Neural progenitor cell (in vitro differentiated cells): ENCODE results near the gene SNN. TPM values are rescaled to one million over a fixed set of nuclear protein-coding genes. Genes with fewer than 3 reads are reported as not detected.
A peak's percentile ranks its signal among the peaks of the same experiment; 100 is the strongest.

Source experiments
- DNase-seq: peaks from one replicate; pipeline ENCODE4 v3.0.0-alpha.2; 2016; ENCODE audit warnings: low spot score
- H2AFZ ChIP-seq: fragments of 200-600 bp; sonication (generic); replicated peaks from 2 replicates; pipeline ENCODE4 v1.6.1; 2016; ENCODE audit warnings: antibody characterized with exemption
- H3F3A ChIP-seq: fragments of 200-600 bp; sonication (generic); 2 replicates; pipeline ENCODE4 v1.6.1; 2016; ENCODE audit warnings: antibody characterized with exemption, low read depth
- H3K27ac ChIP-seq: fragments of 200-600 bp; sonication (generic); 2 replicates; pipeline ENCODE4 v1.5.1; 2016; ENCODE audit warnings: mild to moderate bottlenecking
- H3K27me3 ChIP-seq: fragments of 200-600 bp; sonication (generic); 2 replicates; pipeline ENCODE4 v1.6.1; 2016; ENCODE audit warnings: mild to moderate bottlenecking, moderate library complexity
- H3K36me3 ChIP-seq: fragments of 200-600 bp; sonication (generic); 2 replicates; pipeline ENCODE4 v1.5.1; 2016
- H3K4me1 ChIP-seq: fragments of 200-600 bp; sonication (generic); 2 replicates; pipeline ENCODE4 v1.6.1; 2016; ENCODE audit warnings: mixed run types
- H3K4me2 ChIP-seq: fragments of 200-600 bp; sonication (generic); 2 replicates; pipeline ENCODE4 v1.6.1; 2016
- H3K4me3 ChIP-seq: fragments of 200-600 bp; sonication (generic); 2 replicates; pipeline ENCODE4 v1.5.1; 2016
- H3K79me2 ChIP-seq: fragments of 200-600 bp; sonication (generic); 2 replicates; pipeline ENCODE4 v1.6.1; 2016; ENCODE audit warnings: low read depth
- H3K9ac ChIP-seq: fragments of 200-600 bp; sonication (generic); 2 replicates; pipeline ENCODE4 v1.6.1; 2016
- H3K9me3 ChIP-seq: fragments of 200-600 bp; sonication (generic); 2 replicates; pipeline ENCODE4 v1.5.1; 2016; ENCODE audit warnings: low read depth
- H4K20me1 ChIP-seq: fragments of 200-600 bp; sonication (generic); 2 replicates; pipeline ENCODE4 v1.6.1; 2016; ENCODE audit warnings: low read depth
- H3K27ac Mint-ChIP-seq: 3 replicates; pipeline ENCODE4 v1.8.0; 2021; ENCODE audit warnings: mixed read lengths
- H3K27me3 Mint-ChIP-seq: 2 replicates; pipeline ENCODE4 v1.8.0; 2022; ENCODE audit warnings: low read depth, mild to moderate bottlenecking, inconsistent platforms, moderate library complexity, mixed read lengths; ENCODE audit not compliant: insufficient read depth
- H3K36me3 Mint-ChIP-seq: 3 replicates; pipeline ENCODE4 v1.8.0; 2021; ENCODE audit warnings: mixed read lengths
- H3K4me1 Mint-ChIP-seq: 3 replicates; pipeline ENCODE4 v1.8.0; 2021; ENCODE audit warnings: mixed read lengths
- H3K4me3 Mint-ChIP-seq: 3 replicates; pipeline ENCODE4 v1.8.0; 2021; ENCODE audit warnings: mild to moderate bottlenecking, moderate library complexity, mixed read lengths
- H3K9me3 Mint-ChIP-seq: 3 replicates; pipeline ENCODE4 v1.8.0; 2020; ENCODE audit warnings: mixed read lengths
- CTCF ChIP-seq: fragments of 200-600 bp; sonication (generic); IDR thresholded peaks from 2 replicates; pipeline ENCODE4 v1.5.1; 2017; ENCODE audit warnings: antibody characterized with exemption, mild to moderate bottlenecking
- EZH2 ChIP-seq: fragments of 200-600 bp; sonication (generic); IDR thresholded peaks from 2 replicates; pipeline ENCODE4 v1.6.1; 2017; ENCODE audit warnings: antibody characterized with exemption, mild to moderate bottlenecking, moderate library complexity
- EZH2phosphoT487 ChIP-seq: fragments of 200-600 bp; sonication (generic); IDR thresholded peaks from 2 replicates; pipeline ENCODE4 v1.6.1; 2017; ENCODE audit warnings: antibody characterized with exemption
- total RNA-seq: library from RNA; depleted of rRNA; stranded (reverse); fragments of >200 nt; gene quantifications from 2 replicates; pipeline ENCODE4 v1.2.3, GENCODE V29; 2015; ENCODE audit warnings: low replicate concordance

Gene SNN
- total RNA-seq, 1 donor from 2014 or later = 48.7 TPM

GRCh38 chr16:11655655-11656054, 12.6 kb upstream of the SNN start:
- no peak for TF ChIP-seq CTCF
- no peak for TF ChIP-seq EZH2phosphoT487
- no peak for TF ChIP-seq EZH2
- no peak overlapping the region for H3K4me3 Mint-ChIP-seq
- H3K27ac ChIP-seq = no peak overlapping the region
- H3K9ac ChIP-seq = no peak overlapping the region
- H3K79me2 ChIP-seq = no peaks in the 10 kb centered on the region
- H3K27ac Mint-ChIP-seq = no peak overlapping the region
- no peak overlapping the region for H2AFZ ChIP-seq
- peaks cover 7% of the 10 kb centered on the region for H3K4me1 ChIP-seq
- peaks cover 2% of the 10 kb centered on the region for H3K4me1 Mint-ChIP-seq
- no peaks in the 10 kb centered on the region for H3K27me3 ChIP-seq
- no peaks in the 10 kb centered on the region for H3K36me3 Mint-ChIP-seq
- H3K9me3 ChIP-seq = no peaks in the 10 kb centered on the region
- peaks cover 2% of the 10 kb centered on the region for H4K20me1 ChIP-seq
- no peaks in the 10 kb centered on the region for H3F3A ChIP-seq
- H3K27me3 Mint-ChIP-seq = peaks cover 8% of the 10 kb centered on the region
- H3K4me2 ChIP-seq = no peak overlapping the region
- H3K4me3 ChIP-seq = no peak overlapping the region
- H3K9me3 Mint-ChIP-seq = no peaks in the 10 kb centered on the region
- no peak for DNase-seq
- no peaks in the 10 kb centered on the region for H3K36me3 ChIP-seq

DNA sequence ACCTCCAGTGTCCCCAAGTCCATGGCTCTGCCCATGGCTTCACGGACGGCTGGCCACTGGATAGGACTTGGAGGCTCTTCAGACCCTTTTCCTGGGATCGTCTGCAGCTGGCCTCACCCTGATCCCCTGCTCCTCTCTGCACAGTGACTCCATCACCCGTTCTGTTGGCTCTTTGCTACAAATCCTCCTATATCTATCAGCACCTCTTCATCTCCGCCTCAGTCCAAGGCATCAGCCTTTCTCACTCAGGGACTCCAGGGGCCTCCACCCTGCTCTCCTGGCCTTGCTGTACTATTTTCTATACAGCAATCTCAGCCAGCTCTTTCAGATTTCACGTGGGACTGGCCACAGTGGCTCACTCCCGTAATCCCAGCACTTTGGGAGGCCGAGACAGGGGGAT, 10.7 kb upstream of the SNN start:
- H3K27me3 Mint-ChIP-seq = peaks cover 4% of the 10 kb centered on the region
- H3K9me3 ChIP-seq = no peaks in the 10 kb centered on the region
- no peaks in the 10 kb centered on the region for H3K9me3 Mint-ChIP-seq
- H3K4me3 ChIP-seq = no peak overlapping the region
- no peaks in the 10 kb centered on the region for H3K79me2 ChIP-seq
- no peaks in the 10 kb centered on the region for H3K27me3 ChIP-seq
- no peak overlapping the region for H3K4me3 Mint-ChIP-seq
- no peak overlapping the region for H2AFZ ChIP-seq
- no peaks in the 10 kb centered on the region for H3F3A ChIP-seq
- TF ChIP-seq EZH2phosphoT487 (no peak), EZH2 (no peak), CTCF (no peak)
- no peaks in the 10 kb centered on the region for H3K36me3 ChIP-seq
- no peak overlapping the region for H3K4me2 ChIP-seq
- DNase-seq = no peak
- H4K20me1 ChIP-seq = no peaks in the 10 kb centered on the region
- H3K27ac Mint-ChIP-seq = peak overlapping the region; percentile 14
- H3K9ac ChIP-seq = no peak overlapping the region
- no peaks in the 10 kb centered on the region for H3K36me3 Mint-ChIP-seq
- peaks cover 7% of the 10 kb centered on the region for H3K4me1 ChIP-seq
- H3K4me1 Mint-ChIP-seq = peaks cover 2% of the 10 kb centered on the region
- no peak overlapping the region for H3K27ac ChIP-seq

DNA sequence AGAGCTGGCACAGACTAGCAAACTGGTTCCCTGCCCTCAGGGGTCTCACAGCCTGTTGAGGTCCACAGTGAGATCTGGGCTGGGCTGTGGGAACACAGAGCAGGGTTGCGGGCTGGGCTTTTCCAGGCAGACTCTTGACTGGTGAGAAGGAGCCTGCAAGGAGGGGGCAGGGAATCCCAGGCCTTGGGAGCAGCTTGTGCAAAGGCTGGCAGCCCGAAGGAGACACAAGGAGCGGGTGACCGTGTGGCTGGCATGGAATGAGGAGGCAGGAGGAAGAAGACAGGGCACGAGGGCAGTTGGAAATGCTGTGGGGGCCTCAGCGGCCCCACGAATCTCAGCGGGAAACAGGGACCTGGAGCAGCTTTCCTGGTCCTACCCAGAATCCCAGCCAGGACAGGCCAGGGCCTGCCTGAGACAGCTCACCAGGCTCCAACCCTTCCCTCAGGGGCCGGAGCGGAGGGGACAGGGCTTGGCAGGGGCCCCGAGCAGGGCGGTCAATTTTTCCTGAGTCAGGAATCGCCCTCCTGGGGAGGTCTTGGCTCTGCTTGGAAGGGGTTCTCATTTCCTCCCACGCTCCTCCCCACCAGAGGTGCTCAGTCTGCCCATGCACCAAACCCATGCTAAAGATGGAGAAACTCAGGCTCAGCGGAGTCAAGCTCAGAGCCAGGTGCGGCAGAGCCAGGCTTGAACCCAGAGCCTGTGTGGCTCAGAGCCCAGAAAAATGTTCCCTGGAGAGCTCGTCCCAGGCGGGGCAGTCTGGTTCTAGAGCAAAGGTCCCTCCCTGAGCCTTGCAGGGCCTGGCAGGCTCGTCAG, 9.2 kb upstream of the SNN start:
- Histone ChIP-seq H3K27me3 (no peaks in the 10 kb centered on the region), H3K9me3 (no peaks in the 10 kb centered on the region), H3K27ac (no peak overlapping the region), H3K79me2 (no peaks in the 10 kb centered on the region), H3K36me3 (no peaks in the 10 kb centered on the region), H3K4me2 (no peak overlapping the region), H2AFZ (peak overlapping the region; percentile 94), H3K4me3 (no peak overlapping the region), H3K4me1 (peaks cover 7% of the 10 kb centered on the region), H3F3A (peaks cover under 1% of the 10 kb centered on the region), H3K9ac (no peak overlapping the region), H4K20me1 (no peaks in the 10 kb centered on the region)
- peaks cover 4% of the 10 kb centered on the region for H3K4me1 Mint-ChIP-seq
- H3K27me3 Mint-ChIP-seq = peaks cover 4% of the 10 kb centered on the region
- H3K9me3 Mint-ChIP-seq = no peaks in the 10 kb centered on the region
- no peak overlapping the region for H3K4me3 Mint-ChIP-seq
- TF ChIP-seq EZH2phosphoT487 (no peak), CTCF (no peak), EZH2 (no peak)
- no peak for DNase-seq
- H3K27ac Mint-ChIP-seq = peak overlapping the region; percentile 18
- H3K36me3 Mint-ChIP-seq = no peaks in the 10 kb centered on the region
